Endodermal cell (in vitro differentiated cells): Measurements from ENCODE around the gene RAB3C. TPM values are rescaled to one million over a fixed set of nuclear protein-coding genes. Genes with fewer than 3 reads are reported as not detected.

Experiments
- DNase-seq: peaks from one replicate; pipeline ENCODE4 v3.0.0-alpha.2; 2017
- H3K27ac ChIP-seq: 2 replicates; pipeline ENCODE4 v1.5.1; 2013; ENCODE audit warnings: mild to moderate bottlenecking, low read depth, low read length, moderate library complexity
- H3K27me3 ChIP-seq: 2 replicates; pipeline ENCODE4 v1.6.1; 2013; ENCODE audit warnings: mild to moderate bottlenecking, low read length, moderate library complexity; ENCODE audit not compliant: insufficient read depth, control insufficient read depth, poor library complexity, severe bottlenecking
- H3K36me3 ChIP-seq: 2 replicates; pipeline ENCODE4 v1.7.0; 2013; ENCODE audit warnings: mild to moderate bottlenecking, low read length, moderate library complexity; ENCODE audit not compliant: control insufficient read depth, insufficient read depth
- H3K4me1 ChIP-seq: one replicate; pipeline ENCODE4 v1.7.0; 2013; ENCODE audit warnings: low read length; ENCODE audit not compliant: control insufficient read depth, insufficient read depth
- H3K4me3 ChIP-seq: 2 replicates; pipeline ENCODE4 v1.5.1; 2013; ENCODE audit warnings: mild to moderate bottlenecking, low read length, moderate library complexity
- H3K9ac ChIP-seq: 2 replicates; pipeline ENCODE4 v1.6.1; 2013; ENCODE audit warnings: mild to moderate bottlenecking, low read length, moderate library complexity; ENCODE audit not compliant: poor library complexity, severe bottlenecking; ENCODE audit errors: extremely low read depth
- H3K9me3 ChIP-seq: 2 replicates; pipeline ENCODE4 v1.6.1; 2013; ENCODE audit warnings: mild to moderate bottlenecking, low read length, moderate library complexity; ENCODE audit not compliant: control insufficient read depth
- H3K27ac Mint-ChIP-seq: 2 replicates; pipeline ENCODE4 v1.8.0; 2020; ENCODE audit warnings: mixed read lengths
- H3K27me3 Mint-ChIP-seq: 2 replicates; pipeline ENCODE4 v1.8.0; 2021; ENCODE audit warnings: mild to moderate bottlenecking, mixed read lengths; ENCODE audit not compliant: insufficient read depth
- H3K36me3 Mint-ChIP-seq: 2 replicates; pipeline ENCODE4 v1.8.0; 2020; ENCODE audit warnings: low read depth, mixed read lengths
- H3K4me1 Mint-ChIP-seq: 2 replicates; pipeline ENCODE4 v1.8.0; 2020; ENCODE audit warnings: mixed read lengths
- H3K4me3 Mint-ChIP-seq: 2 replicates; pipeline ENCODE4 v1.8.0; 2020; ENCODE audit warnings: mild to moderate bottlenecking, moderate library complexity, mixed read lengths
- H3K9me3 Mint-ChIP-seq: 2 replicates; pipeline ENCODE4 v1.8.0; 2020; ENCODE audit warnings: mild to moderate bottlenecking, mixed read lengths
- CTCF ChIP-seq: fragments of 200-600 bp; sonication (generic); conservative IDR thresholded peaks from 2 replicates; pipeline ENCODE4 v1.5.0; 2021; ENCODE audit warnings: antibody characterized with exemption, mild to moderate bottlenecking
- WGBS, 2 experiments: methylation state at CpG; one replicate each; pipeline versions ENCODE4 v1.1.5 to v1.1.7; 2013; ENCODE audit warnings: missing lambda C conversion rate in 2 of 2, mixed read lengths in 1 of 2; ENCODE audit not compliant: insufficient coverage in 1 of 2, insufficient read length in 1 of 2; 5-methylcytosine and 5-hydroxymethylcytosine counted together
- total RNA-seq, 2 donors: library from RNA; stranded (reverse); fragmentation: NEBNext Ultra II Directional in 1 of 2; extraction: Animal tissue kit (Norgen Biotek cat#: 25700) in 1 of 2; gene quantifications; 2 replicates in 1 of 2; 3 replicates in 1 of 2; pipeline ENCODE4 v1.2.1, GENCODE V29; 2021

Gene RAB3C
- total RNA-seq, 2 donors from 2014 or later, result 5.8 to 15.1 TPM

GRCh38 chr5:58773744-58774441, 191.0 kb downstream of the RAB3C start:
- Mint-ChIP-seq H3K4me1 (peaks cover 15% of the 10 kb centered on the region), H3K4me3 (no peak overlapping the region), H3K9me3 (no peaks in the 10 kb centered on the region), H3K27ac (no peak overlapping the region), H3K36me3 (no peaks in the 10 kb centered on the region), H3K27me3 (peaks cover 9% of the 10 kb centered on the region)
- H3K4me1 ChIP-seq, result peaks cover 5% of the 10 kb centered on the region
- H3K9me3 ChIP-seq, result no peaks in the 10 kb centered on the region
- no peaks in the 10 kb centered on the region for H3K36me3 ChIP-seq
- TF ChIP-seq CTCF, result no peak
- DNase-seq, result no peak
- H3K9ac ChIP-seq, result no peak overlapping the region
- WGBS, 2 experiments, result 71 to 90% methylated on average over 1 to 2 of the region's 2 CpGs
- H3K4me3 ChIP-seq, result no peak overlapping the region
- no peak overlapping the region for H3K27ac ChIP-seq
- peaks cover 5% of the 10 kb centered on the region for H3K27me3 ChIP-seq

GRCh38 chr5:58774937-58775336, 192.1 kb downstream of the RAB3C start:
- TF ChIP-seq CTCF, result no peak
- H3K27ac Mint-ChIP-seq, result no peak overlapping the region
- no peaks in the 10 kb centered on the region for H3K9me3 ChIP-seq
- H3K4me3 Mint-ChIP-seq, result no peak overlapping the region
- H3K4me1 ChIP-seq, result peaks cover 5% of the 10 kb centered on the region
- peaks cover 9% of the 10 kb centered on the region for H3K27me3 Mint-ChIP-seq
- DNase-seq, result no peak
- no peaks in the 10 kb centered on the region for H3K9me3 Mint-ChIP-seq
- no peak overlapping the region for H3K4me3 ChIP-seq
- WGBS, 2 experiments, result 92 to 100% methylated on average over 1 to 2 of the region's 2 CpGs
- H3K27me3 ChIP-seq, result peaks cover 5% of the 10 kb centered on the region
- no peaks in the 10 kb centered on the region for H3K36me3 Mint-ChIP-seq
- H3K9ac ChIP-seq, result no peak overlapping the region
- H3K27ac ChIP-seq, result no peak overlapping the region
- H3K4me1 Mint-ChIP-seq, result peaks cover 15% of the 10 kb centered on the region
- no peaks in the 10 kb centered on the region for H3K36me3 ChIP-seq

GRCh38 chr5:58775701-58776262, 192.9 kb downstream of the RAB3C start:
- H3K27ac Mint-ChIP-seq, result no peak overlapping the region
- Histone ChIP-seq H3K9ac (no peak overlapping the region), H3K4me3 (no peak overlapping the region), H3K4me1 (peaks cover 5% of the 10 kb centered on the region), H3K9me3 (no peaks in the 10 kb centered on the region), H3K27ac (no peak overlapping the region), H3K36me3 (no peaks in the 10 kb centered on the region), H3K27me3 (peaks cover 5% of the 10 kb centered on the region)
- TF ChIP-seq CTCF, result no peak
- WGBS, 2 experiments, result 85% methylated on average over 2 of the region's 2 CpGs; no CpG with 5 or more reads in 1 of the 2 experiments
- no peak for DNase-seq
- H3K4me3 Mint-ChIP-seq, result no peak overlapping the region
- no peaks in the 10 kb centered on the region for H3K9me3 Mint-ChIP-seq
- no peaks in the 10 kb centered on the region for H3K36me3 Mint-ChIP-seq
- peaks cover 15% of the 10 kb centered on the region for H3K4me1 Mint-ChIP-seq
- peaks cover 9% of the 10 kb centered on the region for H3K27me3 Mint-ChIP-seq
